HepG2 (cell line): ENCODE results near the gene PMS1. TPM values are rescaled to one million over a fixed set of nuclear protein-coding genes. Genes with fewer than 3 reads are reported as not detected.
"Not testable (repeated sequence)": the region's sequence is repeated elsewhere in the genome, so short reads cannot be mapped to it uniquely, and the experiment has no call there.

Experiments
- ATAC-seq: fragments of 200-7000 bp; cut with Tn5 transposase; 3 replicates; pipeline ENCODE4 v1.9.1; 2020; ENCODE audit warnings: mild to moderate bottlenecking, moderate library complexity
- BruUV-seq: library from RNA; stranded (reverse); fragments of 400-500 nt; replicated peaks from 2 replicates; lab custom pipeline; 2021; lab: Mats Ljungman, UMichigan
- CTCF ChIA-PET: fragments of 300-600 bp; formaldehyde crosslinking; extraction: SDS; loops from one replicate; lab custom pipeline; 2021; ENCODE audit warnings: low total read pairs, inconsistent platforms, low intra/inter-chr PET ratio; lab: Yijun Ruan, JAX
- POLR2A ChIA-PET: fragments of 350-600 bp; sonication (Branson Sonifier 250); formaldehyde crosslinking; loops from one replicate; lab custom pipeline; 2020; ENCODE audit warnings: antibody characterized with exemption, inconsistent platforms; lab: Yijun Ruan, JAX
- DNase-seq: peaks from one replicate; pipeline ENCODE4 v3.0.0-alpha.2; 2015; ENCODE audit warnings: low spot score
- FAIRE-seq: peaks from 3 replicates; lab custom pipeline; 2011; peaks lifted over from hg19 to GRCh38; lab: Jason Lieb, UNC
- H2AFZ ChIP-seq: one replicate; pipeline ENCODE4 v1.6.1; 2011; ENCODE audit warnings: low read length, inconsistent platforms
- H3K27ac ChIP-seq: fragments of 300-600 bp; 3 replicates; pipeline ENCODE4 v1.8.0; 2011; ENCODE audit warnings: mixed run types, mild to moderate bottlenecking, mixed read lengths, low read length, inconsistent platforms; ENCODE audit not compliant: insufficient read depth; ENCODE audit errors: extremely low read length
- H3K27me3 ChIP-seq, 2 experiments: fragments of 200-600 bp in 1 of 2; 2 replicates in 1 of 2; 3 replicates in 1 of 2; pipeline versions ENCODE4 v1.6.0 to v1.8.0; 2011; ENCODE audit warnings: low read length in 2 of 2, mild to moderate bottlenecking in 2 of 2, moderate library complexity in 2 of 2, inconsistent platforms in 1 of 2; ENCODE audit not compliant: insufficient read depth in 2 of 2, control insufficient read depth in 1 of 2
- H3K36me3 ChIP-seq, 2 experiments: fragments of 200-600 bp in 1 of 2; replicated peaks in 1 of 2; 2 replicates in 1 of 2; 3 replicates in 1 of 2; pipeline versions ENCODE4 v1.5.1 to v1.8.0; 2011; ENCODE audit warnings: low read length in 2 of 2, inconsistent platforms in 1 of 2; ENCODE audit not compliant: insufficient read depth in 2 of 2, control insufficient read depth in 1 of 2
- H3K4me1 ChIP-seq: 2 replicates; pipeline ENCODE4 v1.5.1; 2012; ENCODE audit warnings: low read length, inconsistent platforms; ENCODE audit not compliant: insufficient read depth
- H3K4me2 ChIP-seq: 2 replicates; pipeline ENCODE4 v1.6.0; 2011; ENCODE audit warnings: low read depth, low read length, inconsistent platforms
- H3K4me3 ChIP-seq, 3 experiments: fragments of 200-600 bp in 1 of 3; sonication (generic), shearing (Covaris generic) in 1 of 3; replicated peaks in 1 of 3; 2 replicates each; pipeline ENCODE4 v1.5.1; 2011 to 2016; ENCODE audit warnings: low read length in 3 of 3, inconsistent platforms in 2 of 3, low read depth in 2 of 3, mild to moderate bottlenecking in 2 of 3, control low read depth in 1 of 3, mixed read lengths in 1 of 3; ENCODE audit not compliant: insufficient read depth in 1 of 3
- H3K79me2 ChIP-seq: one replicate; pipeline ENCODE4 v1.6.1; 2011; ENCODE audit warnings: low read length, inconsistent platforms; ENCODE audit not compliant: insufficient read depth
- H3K9ac ChIP-seq: 2 replicates; pipeline ENCODE4 v1.6.0; 2011; ENCODE audit warnings: mild to moderate bottlenecking, low read depth, low read length, inconsistent platforms; ENCODE audit not compliant: insufficient read depth
- H3K9me3 ChIP-seq: 2 replicates; pipeline ENCODE4 v1.5.1; 2012; ENCODE audit warnings: mild to moderate bottlenecking, low read length
- H4K20me1 ChIP-seq: 2 replicates; pipeline ENCODE4 v1.6.0; 2011; ENCODE audit warnings: inconsistent platforms, mild to moderate bottlenecking, low read length, moderate library complexity; ENCODE audit not compliant: insufficient read depth
- MAFF ChIP-seq: IDR thresholded peaks from 2 replicates; pipeline ENCODE4 v1.6.1; 2011; ENCODE audit warnings: low read depth, low read length, improper control_type of control experiment
- MAFK ChIP-seq, 2 experiments: IDR thresholded peaks in 1 of 2; conservative IDR thresholded peaks in 1 of 2; 2 replicates each; pipeline ENCODE4 v1.6.1; 2011; ENCODE audit warnings: improper control_type of control experiment in 2 of 2, low read length in 2 of 2
- MIER3 ChIP-seq: IDR thresholded peaks from 2 replicates; pipeline ENCODE4 v1.6.1; 2016; ENCODE audit warnings: missing compliant biosample characterization, borderline replicate concordance
- NCOA2 ChIP-seq: sonication (generic); formaldehyde crosslinking; IDR thresholded peaks from 2 replicates; pipeline ENCODE4 v1.8.0; 2022; ENCODE audit warnings: inconsistent platforms
- THAP8 ChIP-seq: sonication (generic); formaldehyde crosslinking; IDR thresholded peaks from 2 replicates; pipeline ENCODE4 v1.5.1; 2020; ENCODE audit warnings: missing genetic modification reagents, mild to moderate bottlenecking, borderline replicate concordance
- ZNF280D ChIP-seq: sonication (generic); formaldehyde crosslinking; IDR thresholded peaks from 2 replicates; pipeline ENCODE4 v1.5.1; 2020; ENCODE audit warnings: mild to moderate bottlenecking, missing genetic modification reagents
- ZNF549 ChIP-seq: sonication (generic); formaldehyde crosslinking; IDR thresholded peaks from 2 replicates; pipeline ENCODE4 v1.5.0; 2020; ENCODE audit warnings: missing genetic modification reagents
- WGBS: methylation state at CpG from one replicate; pipeline ENCODE4 v1.1.6; 2017; ENCODE audit warnings: low lambda C conversion rate; 5-methylcytosine and 5-hydroxymethylcytosine counted together
- in situ Hi-C: cut with HindIII; loops from 2 replicates; pipeline ENCODE4 v1.10.0; 2017; ENCODE audit warnings: low pct_unique_long_range_greater_than_20kb; ENCODE audit not compliant: extremely low pct_ligation_motif_present
- intact Hi-C: fragments of 100-400 bp; cut with micrococcal nuclease; formaldehyde crosslinking; loops from one replicate; pipeline ENCODE4 v1.10.0; 2022; ENCODE audit not compliant: unreplicated experiment
- polyA plus RNA-seq, 8 experiments: library from polyadenylated mRNA; depleted of rRNA in 3 of 8; stranded (reverse) in 7 of 8; unstranded in 1 of 8; fragments of >200 nt; fragmentation: Illumina TruSeq in 4 of 8; extraction: Trizol in 4 of 8; gene quantifications; 2 replicates each; pipeline versions ENCODE4 v1.2.1 to v1.2.3, GENCODE V29; 2011 to 2016; ENCODE audit warnings: low read depth in 4 of 8, missing spikeins in 1 of 8, mixed read lengths in 1 of 8; ENCODE audit not compliant: insufficient read depth in 1 of 8
- total RNA-seq, 5 experiments: library from RNA; depleted of rRNA; stranded (reverse); fragments of >200 nt; fragmentation: Illumina TruSeq; extraction: Trizol; gene quantifications; 2 replicates each; pipeline ENCODE4 v1.2.3, GENCODE V29; 2016; ENCODE audit warnings: low read depth in 1 of 5

The PMS1 gene
- total and polyA plus RNA-seq, 2 of the 13 experiments (the other 11 are each of a cell fraction or from before 2014, with no cell fraction given), result 14.6 to 39.9 TPM

- H3K79me2 ChIP-seq, result peaks cover 4% of the 10 kb centered on the region
- ATAC-seq (no peak), DNase-seq (no peak), FAIRE-seq (no peak)
- intact Hi-C loops (no loop called here), in situ Hi-C loops (no loop called here)
- no peak overlapping the region for H3K27ac ChIP-seq
- H3K9ac ChIP-seq, result no peak overlapping the region
- no peak overlapping the region for H3K4me3 ChIP-seq
- no peaks in the 10 kb centered on the region for H3K9me3 ChIP-seq
- TF ChIP-seq THAP8 (CRISPR knock-in tag) (no peak), ZNF280D (CRISPR knock-in tag) (no peak), MAFK (conservative IDR thresholded peaks at IDR 0.05 in 1 of 2, IDR thresholded peaks at IDR 0.05 in 1 of 2; ENCODE audit: low read length in 2 of 2) (peak; percentile 78 to 90), MAFF (peak; percentile 84), MIER3 (no peak), ZNF549 (CRISPR knock-in tag) (no peak), NCOA2 (CRISPR knock-in tag) (no peak)
- H2AFZ ChIP-seq, result no peak overlapping the region
- POLR2A ChIA-PET, result no interaction called here
- H3K4me2 ChIP-seq, result no peak overlapping the region
- CTCF ChIA-PET, result no interaction called here
- BruUV-seq, result no TSS peak
- H3K36me3 ChIP-seq, result peaks cover 0 to 4% of the 10 kb centered on the region in 2 experiments; a peak in 1 of 5 replicates
- no peaks in the 10 kb centered on the region for H3K27me3 ChIP-seq
- peaks cover 5% of the 10 kb centered on the region; the same call in 1 of the 2 replicates for H3K4me1 ChIP-seq
- no peaks in the 10 kb centered on the region for H4K20me1 ChIP-seq
- 90% methylated on average over 2 of the region's 2 CpGs for WGBS
Observed at GRCh38 chr2:189756311-189756952, 27.8 kb upstream of the PMS1 start.

- ATAC-seq, H3K9ac ChIP-seq, H3K9me3 ChIP-seq, H2AFZ ChIP-seq, BruUV-seq, DNase-seq, H3K27me3 ChIP-seq, H3K4me3 ChIP-seq, H3K27ac ChIP-seq, H4K20me1 ChIP-seq, H3K36me3 ChIP-seq, CTCF ChIA-PET, H3K4me2 ChIP-seq, H3K79me2 ChIP-seq, POLR2A ChIA-PET, FAIRE-seq: not testable (repeated sequence)
- in situ Hi-C loops, result loop anchor here (5.0 kb wide), 1 partner anchor 83 kb away; no protein-coding TSS in a partner anchor
- H3K4me1 ChIP-seq, result peaks cover 20% of the 10 kb centered on the region
- intact Hi-C loops, result loop anchor here (5.0 to 10.0 kb wide), 2 partner anchors 63 to 555 kb away; partner anchors contain the start of gene HIBCH
- 96% methylated on average over 19 of the region's 19 CpGs for WGBS
Observed at GRCh38 chr2:189760154-189760553, 24.1 kb upstream of the PMS1 start.
